IMR-90 (cell line): ENCODE results near the gene CRYBB2. TPM values are rescaled to one million over a fixed set of nuclear protein-coding genes. Genes with fewer than 3 reads are reported as not detected.
"Not testable (repeated sequence)": the region's sequence is repeated elsewhere in the genome, so short reads cannot be mapped to it uniquely, and the experiment has no call there.

Experiments used
- ATAC-seq: fragments of 200-7000 bp; cut with Tn5 transposase; 2 replicates; pipeline ENCODE4 v1.9.1; 2020; ENCODE audit warnings: low read depth, mild to moderate bottlenecking, moderate library complexity
- BruUV-seq: library from RNA; stranded (reverse); fragments of 400-500 nt; replicated peaks from 2 replicates; lab custom pipeline; 2021; lab: Mats Ljungman, UMichigan
- CTCF ChIA-PET: fragments of 300-600 bp; formaldehyde crosslinking; extraction: SDS; loops from one replicate; lab custom pipeline; 2021; ENCODE audit warnings: antibody characterized with exemption; lab: Yijun Ruan, JAX
- POLR2A ChIA-PET: fragments of 300-600 bp; sonication (Branson Sonifier 250); formaldehyde crosslinking; loops from one replicate; lab custom pipeline; 2022; ENCODE audit warnings: antibody characterized with exemption; ENCODE audit not compliant: unreplicated experiment; lab: Charles Lee
- DNase-seq: peaks from one replicate; pipeline ENCODE4 v3.0.0; 2013
- H2AFZ ChIP-seq: replicated peaks from 2 replicates; pipeline ENCODE3; 2013; ENCODE audit warnings: low read length, mild to moderate bottlenecking; ENCODE audit not compliant: poor library complexity
- H2AK5ac ChIP-seq: 2 replicates; pipeline ENCODE4 v1.6.1; 2013; ENCODE audit warnings: low read depth, low read length, inconsistent platforms
- H2AK9ac ChIP-seq: replicated peaks from 2 replicates; pipeline ENCODE3; 2013; ENCODE audit warnings: mild to moderate bottlenecking, low read depth, low read length, moderate library complexity; ENCODE audit not compliant: poor library complexity
- H2BK120ac ChIP-seq: 2 replicates; pipeline ENCODE4 v1.6.1; 2013; ENCODE audit warnings: low read depth, low read length, inconsistent platforms
- H2BK15ac ChIP-seq: 3 replicates; pipeline ENCODE4 v1.6.1; 2013; ENCODE audit warnings: low read depth, low read length, inconsistent platforms
- H2BK20ac ChIP-seq: 2 replicates; pipeline ENCODE4 v1.6.1; 2013; ENCODE audit warnings: low read depth, mild to moderate bottlenecking, inconsistent platforms, low read length, moderate library complexity
- H2BK5ac ChIP-seq: 2 replicates; pipeline ENCODE4 v1.6.1; 2013; ENCODE audit warnings: mild to moderate bottlenecking, low read depth, low read length, inconsistent platforms; ENCODE audit not compliant: poor library complexity, severe bottlenecking
- H3K14ac ChIP-seq: replicated peaks from 2 replicates; pipeline ENCODE4 v1.6.1; 2013; ENCODE audit warnings: low read depth, low read length, inconsistent platforms
- H3K18ac ChIP-seq: 2 replicates; pipeline ENCODE4 v1.6.1; 2013; ENCODE audit warnings: low read depth, low read length, control low read depth
- H3K23ac ChIP-seq: 2 replicates; pipeline ENCODE4 v1.6.1; 2013; ENCODE audit warnings: low read depth, low read length, inconsistent platforms
- H3K27ac ChIP-seq: 2 replicates; pipeline ENCODE4 v1.5.1; 2013; ENCODE audit warnings: mild to moderate bottlenecking, control low read depth, low read length; ENCODE audit not compliant: insufficient read depth
- H3K27me3 ChIP-seq: 2 replicates; pipeline ENCODE4 v1.6.1; 2013; ENCODE audit warnings: low read length; ENCODE audit not compliant: control insufficient read depth, insufficient read depth
- H3K36me3 ChIP-seq: 2 replicates; pipeline ENCODE4 v1.6.1; 2013; ENCODE audit warnings: low read length, mixed read lengths; ENCODE audit not compliant: control insufficient read depth, insufficient read depth
- H3K4ac ChIP-seq: 2 replicates; pipeline ENCODE4 v1.6.1; 2013; ENCODE audit warnings: low read depth, low read length, inconsistent platforms
- H3K4me1 ChIP-seq: 2 replicates; pipeline ENCODE4 v1.6.1; 2013; ENCODE audit warnings: low read length, mixed read lengths; ENCODE audit not compliant: control insufficient read depth, insufficient read depth
- H3K4me2 ChIP-seq: 2 replicates; pipeline ENCODE4 v1.6.1; 2013; ENCODE audit warnings: low read depth, mild to moderate bottlenecking, control low read depth, low read length, moderate library complexity
- H3K4me3 ChIP-seq: 2 replicates; pipeline ENCODE4 v1.5.1; 2013; ENCODE audit warnings: low read depth, mild to moderate bottlenecking, control low read depth, low read length, moderate library complexity; ENCODE audit not compliant: insufficient read depth
- H3K56ac ChIP-seq: 2 replicates; pipeline ENCODE4 v1.6.1; 2013; ENCODE audit warnings: low read length, inconsistent platforms; ENCODE audit not compliant: insufficient read depth; ENCODE audit errors: extremely low read depth
- H3K79me1 ChIP-seq, 2 experiments: 2 replicates each; pipeline ENCODE4 v1.6.1; 2013; ENCODE audit warnings: low read length in 2 of 2, inconsistent platforms in 1 of 2, low read depth in 1 of 2
- H3K9ac ChIP-seq: 2 replicates; pipeline ENCODE4 v1.6.1; 2013; ENCODE audit warnings: low read depth, low read length, control low read depth
- H3K9me1 ChIP-seq: 2 replicates; pipeline ENCODE4 v1.6.1; 2013; ENCODE audit warnings: low read length, inconsistent platforms; ENCODE audit not compliant: insufficient read depth
- H3K9me3 ChIP-seq: 2 replicates; pipeline ENCODE4 v1.6.1; 2013; ENCODE audit warnings: low read length; ENCODE audit not compliant: control insufficient read depth, insufficient read depth
- H4K20me1 ChIP-seq: 2 replicates; pipeline ENCODE4 v1.6.1; 2013; ENCODE audit warnings: low read length, inconsistent platforms; ENCODE audit not compliant: insufficient read depth
- H4K5ac ChIP-seq: 2 replicates; pipeline ENCODE4 v1.6.1; 2013; ENCODE audit warnings: mild to moderate bottlenecking, low read depth, low read length, control low read depth
- H4K8ac ChIP-seq, 2 experiments: 2 replicates each; pipeline ENCODE4 v1.6.1; 2013; ENCODE audit warnings: low read depth in 2 of 2, low read length in 2 of 2, control low read depth in 1 of 2, inconsistent platforms in 1 of 2
- H4K91ac ChIP-seq: 2 replicates; pipeline ENCODE4 v1.6.1; 2013; ENCODE audit warnings: low read depth, low read length, inconsistent platforms; ENCODE audit not compliant: insufficient read depth
- BHLHE40 ChIP-seq: fragments of 150-350 bp; IDR thresholded peaks from 2 replicates; pipeline ENCODE4 v1.6.1; 2016; ENCODE audit warnings: mild to moderate bottlenecking, low read depth, low read length
- CEBPB ChIP-seq: IDR thresholded peaks from 2 replicates; pipeline ENCODE4 v1.6.1; 2012; ENCODE audit warnings: low read depth, low read length, improper control_type of control experiment
- CHD1 ChIP-seq: IDR thresholded peaks from 2 replicates; pipeline ENCODE4 v1.6.1; 2012; ENCODE audit warnings: low read depth, low read length, improper control_type of control experiment
- FOS ChIP-seq: fragments of 150-350 bp; IDR thresholded peaks from 2 replicates; pipeline ENCODE4 v1.6.1; 2016; ENCODE audit warnings: low read depth, low read length
- RAD21 ChIP-seq: IDR thresholded peaks from 2 replicates; pipeline ENCODE4 v1.6.1; 2012; ENCODE audit warnings: low read length, improper control_type of control experiment
- RCOR1 ChIP-seq: IDR thresholded peaks from 2 replicates; pipeline ENCODE4 v1.6.1; 2012; ENCODE audit warnings: mild to moderate bottlenecking, low read length, improper control_type of control experiment; ENCODE audit not compliant: insufficient replicate concordance
- RFX5 ChIP-seq: IDR thresholded peaks from 2 replicates; pipeline ENCODE4 v1.8.0; 2012; ENCODE audit warnings: low read depth, mild to moderate bottlenecking, low read length, moderate library complexity
- WGBS, 2 experiments: methylation state at CpG; one replicate each; pipeline versions ENCODE4 v1.1.5 to v1.1.7; 2013; ENCODE audit warnings: missing lambda C conversion rate in 2 of 2; ENCODE audit not compliant: insufficient read length in 1 of 2; ENCODE audit errors: extremely low coverage in 2 of 2; 5-methylcytosine and 5-hydroxymethylcytosine counted together
- dilution Hi-C: fragments of 300-500 bp; cut with HindIII; formaldehyde crosslinking; loops from one replicate; pipeline ENCODE4 v1.14.3; 2018; ENCODE audit warnings: low sequenced_read_pairs; ENCODE audit not compliant: unreplicated experiment
- in situ Hi-C: fragments of 300-500 bp; cut with MboI; formaldehyde crosslinking; loops from 3 replicates; pipeline ENCODE4 v1.14.3; 2019; ENCODE audit warnings: low sequenced_read_pairs, inconsistent platforms, mixed read lengths
- intact Hi-C: fragments of 100-400 bp; cut with micrococcal nuclease; formaldehyde crosslinking; loops from 2 replicates; pipeline ENCODE4 v1.10.0; 2022
- polyA plus RNA-seq, 3 experiments: library from polyadenylated mRNA; depleted of rRNA; stranded (reverse); fragments of >200 nt; gene quantifications; 2 replicates each; pipeline ENCODE4 v1.2.3, GENCODE V29; 2012; ENCODE audit warnings: low replicate concordance in 1 of 3
- total RNA-seq: library from RNA; depleted of rRNA; stranded (reverse); fragments of >200 nt; gene quantifications from 2 replicates; pipeline ENCODE4 v1.2.3, GENCODE V29; 2012

The CRYBB2 gene
- total and polyA plus RNA-seq, 2 of the 4 experiments (the other 2 are of a cell fraction): not detected

GRCh38 chr22:25203082-25203481 is 16.4 kb upstream of the CRYBB2 start:
- H3K79me1 ChIP-seq: no peaks in the 10 kb centered on the region
- no peak overlapping the region for H3K14ac ChIP-seq
- H2BK20ac ChIP-seq: no peak overlapping the region
- no peak overlapping the region for H3K4ac ChIP-seq
- intact Hi-C loops: loop anchor here (2.0 to 5.0 kb wide), 4 partner anchors 244 to 1158 kb away; no protein-coding TSS in a partner anchor
- H2BK15ac ChIP-seq: no peak overlapping the region
- no peak overlapping the region for H2BK5ac ChIP-seq
- no peaks in the 10 kb centered on the region for H4K20me1 ChIP-seq
- H3K9ac ChIP-seq: no peak overlapping the region
- no CpG with 5 or more reads among the region's 4 CpGs for WGBS, 2 experiments
- ATAC-seq (no peak), DNase-seq (no peak)
- no peak overlapping the region for H3K4me3 ChIP-seq
- no peaks in the 10 kb centered on the region for H3K36me3 ChIP-seq
- no peak overlapping the region for H2AFZ ChIP-seq
- no peak overlapping the region for H4K91ac ChIP-seq
- no peak overlapping the region for H3K27ac ChIP-seq
- H3K18ac ChIP-seq: no peak overlapping the region
- H3K56ac ChIP-seq: no peak overlapping the region
- no peak overlapping the region for H3K4me2 ChIP-seq
- in situ Hi-C loops: no loop called here
- TF ChIP-seq RFX5: no peak
- TF ChIP-seq BHLHE40: no peak
- no peak for TF ChIP-seq FOS
- TF ChIP-seq RCOR1: no peak
- no peak for TF ChIP-seq CEBPB
- no peak for TF ChIP-seq CHD1
- TF ChIP-seq RAD21: no peak
- no peak overlapping the region for H4K5ac ChIP-seq
- POLR2A ChIA-PET: no interaction called here
- no peak overlapping the region for H2BK120ac ChIP-seq
- H3K23ac ChIP-seq: no peak overlapping the region
- H2AK9ac ChIP-seq: no peak overlapping the region
- H3K9me3 ChIP-seq: no peaks in the 10 kb centered on the region
- no peaks in the 10 kb centered on the region for H3K9me1 ChIP-seq
- dilution Hi-C loops: no loop called here
- CTCF ChIA-PET: interaction anchor here (0.5 kb wide), 1 partner anchor 379 kb away, joined by 5 read pairs; no protein-coding TSS in a partner anchor
- no TSS peak for BruUV-seq
- H3K4me1 ChIP-seq: no peaks in the 10 kb centered on the region
- H2AK5ac ChIP-seq: no peak overlapping the region
- no peak overlapping the region for H4K8ac ChIP-seq
- no peaks in the 10 kb centered on the region for H3K27me3 ChIP-seq

- H3K4me3 ChIP-seq, CTCF ChIA-PET, H3K36me3 ChIP-seq, H3K18ac ChIP-seq, in situ Hi-C loops, H2BK15ac ChIP-seq, H3K27ac ChIP-seq, H2AFZ ChIP-seq, H4K20me1 ChIP-seq, H3K56ac ChIP-seq, H2BK120ac ChIP-seq, H4K5ac ChIP-seq, H2BK20ac ChIP-seq, dilution Hi-C loops, H4K91ac ChIP-seq, H3K9me3 ChIP-seq, H3K9me1 ChIP-seq, H2AK5ac ChIP-seq, H3K14ac ChIP-seq, H3K9ac ChIP-seq, ATAC-seq, H2AK9ac ChIP-seq, H2BK5ac ChIP-seq, H3K79me1 ChIP-seq, H3K4me2 ChIP-seq, H3K27me3 ChIP-seq, POLR2A ChIA-PET, H3K4ac ChIP-seq, BruUV-seq, H4K8ac ChIP-seq, H3K23ac ChIP-seq, DNase-seq, H3K4me1 ChIP-seq: not testable (repeated sequence)
- no CpG with 5 or more reads among the region's 7 CpGs for WGBS, 2 experiments
- intact Hi-C loops: loop anchor here (5.0 kb wide), 2 partner anchors 243 to 1128 kb away; no protein-coding TSS in a partner anchor
Observed at GRCh38 chr22:25204547-25204946, 14.9 kb upstream of the CRYBB2 start.
